Brain microvascular endothelial cell (primary cell): Measurements from ENCODE around the gene HS6ST3.

Experiments used
- DNase-seq: peaks from one replicate; pipeline ENCODE4 v3.0.0-alpha.2; 2020
- H3K27ac ChIP-seq: fragments of 250-450 bp; sonication (Bioruptor Pico); 2 replicates; pipeline ENCODE4 v1.5.1; 2020; ENCODE audit warnings: mild to moderate bottlenecking, moderate library complexity
- H3K27me3 ChIP-seq: fragments of 250-450 bp; sonication (Bioruptor Pico); replicated peaks from 2 replicates; pipeline ENCODE4 v1.5.1; 2020; ENCODE audit warnings: mild to moderate bottlenecking
- H3K36me3 ChIP-seq: fragments of 250-450 bp; sonication (Bioruptor Pico); replicated peaks from 2 replicates; pipeline ENCODE4 v1.5.1; 2020; ENCODE audit warnings: mild to moderate bottlenecking
- H3K4me3 ChIP-seq: 2 replicates; pipeline ENCODE4 v1.5.1; 2011; ENCODE audit warnings: low read depth, mild to moderate bottlenecking, control low read depth, low read length, moderate library complexity
- CTCF ChIP-seq: IDR thresholded peaks from 2 replicates; pipeline ENCODE4 v1.5.1; 2011; ENCODE audit warnings: low read depth, mild to moderate bottlenecking, moderate library complexity, low read length, control low read depth, inconsistent platforms; ENCODE audit errors: missing control alignments
- in situ Hi-C: cut with HindIII; loops from 2 replicates; pipeline ENCODE4 v1.10.0; 2017; ENCODE audit warnings: low sequenced_read_pairs, low pct_ligation_motif_present

HS6ST3 gene

GRCh38 chr13:96181911-96182310, 92.0 kb downstream of the HS6ST3 start:
- H3K36me3 ChIP-seq: no peaks in the 10 kb centered on the region
- no peak overlapping the region for H3K4me3 ChIP-seq
- no peaks in the 10 kb centered on the region for H3K27me3 ChIP-seq
- DNase-seq: no peak
- no peak for TF ChIP-seq CTCF
- H3K27ac ChIP-seq: no peak overlapping the region
- in situ Hi-C loops: no loop called here

GRCh38 chr13:96185818-96186217, 95.9 kb downstream of the HS6ST3 start:
- TF ChIP-seq CTCF: no peak
- DNase-seq: no peak
- no peaks in the 10 kb centered on the region for H3K36me3 ChIP-seq
- no peak overlapping the region for H3K27ac ChIP-seq
- H3K4me3 ChIP-seq: no peak overlapping the region
- in situ Hi-C loops: no loop called here
- H3K27me3 ChIP-seq: no peaks in the 10 kb centered on the region

GRCh38 chr13:96191367-96191766, 101.5 kb downstream of the HS6ST3 start:
- no peak overlapping the region for H3K4me3 ChIP-seq
- no peaks in the 10 kb centered on the region for H3K27me3 ChIP-seq
- no peak for DNase-seq
- in situ Hi-C loops: no loop called here
- TF ChIP-seq CTCF: no peak
- H3K36me3 ChIP-seq: no peaks in the 10 kb centered on the region
- H3K27ac ChIP-seq: no peak overlapping the region

- Histone ChIP-seq H3K27ac (no peak overlapping the region), H3K27me3 (no peaks in the 10 kb centered on the region), H3K4me3 (no peak overlapping the region), H3K36me3 (no peaks in the 10 kb centered on the region)
- in situ Hi-C loops: no loop called here
- DNase-seq: no peak
- no peak for TF ChIP-seq CTCF
Measured at GRCh38 chr13:96193728-96194310, 103.9 kb downstream of the HS6ST3 start.

- Histone ChIP-seq H3K36me3 (no peaks in the 10 kb centered on the region), H3K27me3 (no peaks in the 10 kb centered on the region), H3K4me3 (no peak overlapping the region), H3K27ac (no peak overlapping the region)
- no peak for TF ChIP-seq CTCF
- DNase-seq: no peak
- in situ Hi-C loops: no loop called here
Measured at GRCh38 chr13:96198038-96198437, 108.1 kb downstream of the HS6ST3 start.

- TF ChIP-seq CTCF: no peak
- Histone ChIP-seq H3K27ac (no peak overlapping the region), H3K27me3 (no peaks in the 10 kb centered on the region), H3K36me3 (no peaks in the 10 kb centered on the region), H3K4me3 (no peak overlapping the region)
- no peak for DNase-seq
- in situ Hi-C loops: no loop called here
Measured at GRCh38 chr13:96199315-96199714, 109.4 kb downstream of the HS6ST3 start.
